Naive thymus-derived CD4-positive, alpha-beta T cell (primary cell): Measurements from ENCODE around the gene TTC38. TPM values are rescaled to one million over a fixed set of nuclear protein-coding genes. Genes with fewer than 3 reads are reported as not detected.
"Not testable (repeated sequence)": the region's sequence is repeated elsewhere in the genome, so short reads cannot be mapped to it uniquely, and the experiment has no call there.

Source experiments
- ATAC-seq: fragments of 150-1000 bp; cut with Tn5 transposase; 2 replicates; pipeline ENCODE4 v1.10.0; 2021; ENCODE audit warnings: mild to moderate bottlenecking, moderate library complexity
- CTCF ChIA-PET: fragments of 350-600 bp; sonication (Branson Sonifier 250); formaldehyde crosslinking; loops from one replicate; lab custom pipeline; 2021; ENCODE audit warnings: antibody characterized with exemption; lab: Charles Lee
- POLR2A ChIA-PET: fragments of 350-600 bp; sonication (Branson Sonifier 250); formaldehyde crosslinking; loops from one replicate; lab custom pipeline; 2021; ENCODE audit warnings: antibody characterized with exemption, inconsistent platforms; lab: Charles Lee
- DNase-seq, 9 donors: peaks; one replicate each; pipeline versions ENCODE4 v3.0.0 to v3.0.0-alpha.2; 2020 to 2022; ENCODE audit warnings: mixed read lengths in 1 of 9
- H3K27ac ChIP-seq: one replicate; pipeline ENCODE4 v1.7.0; 2013; ENCODE audit warnings: mild to moderate bottlenecking, low read depth, low read length, moderate library complexity
- H3K27me3 ChIP-seq, 2 donors: one replicate each; pipeline ENCODE4 v1.7.0; 2013; ENCODE audit warnings: low read length in 2 of 2, mild to moderate bottlenecking in 2 of 2, moderate library complexity in 2 of 2; ENCODE audit not compliant: control insufficient read depth in 2 of 2, insufficient read depth in 2 of 2
- H3K36me3 ChIP-seq, 3 experiments: 1 replicate in 2 of 3; 2 replicates in 1 of 3; pipeline ENCODE4 v1.7.0; 2013; ENCODE audit warnings: low read length in 3 of 3, mild to moderate bottlenecking in 3 of 3, moderate library complexity in 1 of 3; ENCODE audit not compliant: insufficient read depth in 3 of 3, control insufficient read depth in 2 of 3
- H3K4me1 ChIP-seq, 2 donors: one replicate each; pipeline ENCODE4 v1.7.0; 2013; ENCODE audit warnings: low read length in 2 of 2, mild to moderate bottlenecking in 2 of 2, moderate library complexity in 1 of 2; ENCODE audit not compliant: control insufficient read depth in 2 of 2, insufficient read depth in 2 of 2
- H3K4me3 ChIP-seq: 2 replicates; pipeline ENCODE4 v1.7.0; 2013; ENCODE audit warnings: mild to moderate bottlenecking, low read length
- H3K9me3 ChIP-seq, 3 experiments: 1 replicate in 2 of 3; 2 replicates in 1 of 3; pipeline ENCODE4 v1.7.0; 2013; ENCODE audit warnings: low read length in 3 of 3; ENCODE audit not compliant: control insufficient read depth in 2 of 3
- H3K27ac Mint-ChIP-seq, 9 donors: one replicate each; pipeline ENCODE4 v1.8.0; 2020 to 2022; ENCODE audit warnings: mixed read lengths in 9 of 9, mild to moderate bottlenecking in 8 of 9, moderate library complexity in 5 of 9, inconsistent platforms in 2 of 9
- H3K27me3 Mint-ChIP-seq, 5 donors: one replicate each; pipeline ENCODE4 v1.8.0; 2021 to 2022; ENCODE audit warnings: mixed read lengths in 5 of 5, mild to moderate bottlenecking in 1 of 5
- H3K36me3 Mint-ChIP-seq, 5 donors: one replicate each; pipeline ENCODE4 v1.8.0; 2020 to 2022; ENCODE audit warnings: mixed read lengths in 5 of 5, mild to moderate bottlenecking in 3 of 5, inconsistent platforms in 1 of 5
- H3K4me1 Mint-ChIP-seq, 7 donors: one replicate each; pipeline ENCODE4 v1.8.0; 2020 to 2022; ENCODE audit warnings: mixed read lengths in 7 of 7, mild to moderate bottlenecking in 3 of 7, inconsistent platforms in 1 of 7
- H3K4me3 Mint-ChIP-seq, 10 donors: one replicate each; pipeline ENCODE4 v1.8.0; 2020 to 2022; ENCODE audit warnings: mild to moderate bottlenecking in 10 of 10, mixed read lengths in 10 of 10, moderate library complexity in 6 of 10, inconsistent platforms in 2 of 10
- H3K9me3 Mint-ChIP-seq, 11 donors: one replicate each; pipeline ENCODE4 v1.8.0; 2020 to 2022; ENCODE audit warnings: mixed read lengths in 11 of 11, mild to moderate bottlenecking in 4 of 11, inconsistent platforms in 1 of 11, moderate library complexity in 1 of 11
- intact Hi-C, 2 donors: fragments of 100-400 bp; cut with micrococcal nuclease; formaldehyde crosslinking; loops; one replicate each; pipeline ENCODE4 v1.15.1; 2023
- polyA plus RNA-seq, 2 donors: library from polyadenylated mRNA; unstranded; fragments of 300-500 nt; fragmentation: Illumina TruSeq; gene quantifications; one replicate each; pipeline ENCODE4 v1.2.3, GENCODE V29; 2021
- total RNA-seq, 6 experiments: library from RNA in 5 of 6; stranded (reverse) in 5 of 6; gene quantifications; 1 replicate in 5 of 6; 2 replicates in 1 of 6; pipeline ENCODE4 v1.2.3 and lab custom pipeline; 2021 to 2026

Gene TTC38
- total and polyA plus RNA-seq, 7 experiments from 2014 or later: 2.9 to 26.0 (median 6.6) TPM

- H3K4me1 Mint-ChIP-seq: peaks cover 0 to 23% (median 0%) of the 10 kb centered on the region in 7 donors
These were observed 40.6 kb downstream of the TTC38 start for GRCh38 chr22:46308283-46308988.

GRCh38 chr22:46309526-46310085 lies 41.8 kb downstream of the TTC38 start:
- ATAC-seq (no peak), DNase-seq (no peak)
- Mint-ChIP-seq H3K27ac (peak overlapping the region in 1 of 9 donors; percentile 86), H3K27me3 (no peaks in the 10 kb centered on the region), H3K4me1 (peaks cover 0 to 13% (median 0%) of the 10 kb centered on the region in 7 donors), H3K4me3 (no peak overlapping the region), H3K9me3 (no peaks in the 10 kb centered on the region), H3K36me3 (peaks cover 0 to 24% (median 0%) of the 10 kb centered on the region in 5 donors)
- Histone ChIP-seq H3K36me3 (no peaks in the 10 kb centered on the region), H3K27ac (no peak overlapping the region), H3K4me3 (no peak overlapping the region), H3K4me1 (no peaks in the 10 kb centered on the region), H3K9me3 (no peaks in the 10 kb centered on the region), H3K27me3 (no peaks in the 10 kb centered on the region)
- intact Hi-C loops: loop anchor here (5.0 kb wide), 2 partner anchors 297 to 302 kb away; no protein-coding TSS in a partner anchor
- ChIA-PET CTCF (interaction anchor here (1.2 kb wide), 1 partner anchor 185 kb away, joined by 5 read pairs; no protein-coding TSS in a partner anchor), POLR2A (interaction anchor here (0.9 kb wide), 1 partner anchor 13 kb away, joined by 3 read pairs; the partner anchor contains the start of gene GTSE1)

More at GRCh38 chr22:46308283-46308988, 40.6 kb downstream of the TTC38 start:
- ChIA-PET POLR2A (no interaction called here), CTCF (no interaction called here)
- Histone ChIP-seq H3K27ac (no peak overlapping the region), H3K4me3 (no peak overlapping the region), H3K9me3 (no peaks in the 10 kb centered on the region), H3K27me3 (no peaks in the 10 kb centered on the region), H3K36me3 (no peaks in the 10 kb centered on the region), H3K4me1 (no peaks in the 10 kb centered on the region)
- DNase-seq: no peak
- ATAC-seq: no peak
- H3K4me3 Mint-ChIP-seq: no peak overlapping the region
- H3K36me3 Mint-ChIP-seq: peaks cover 0 to 30% (median 0%) of the 10 kb centered on the region in 5 donors
- H3K27ac Mint-ChIP-seq: no peak overlapping the region
- no peaks in the 10 kb centered on the region for H3K9me3 Mint-ChIP-seq
- intact Hi-C loops: no loop called here
- no peaks in the 10 kb centered on the region for H3K27me3 Mint-ChIP-seq

DNA sequence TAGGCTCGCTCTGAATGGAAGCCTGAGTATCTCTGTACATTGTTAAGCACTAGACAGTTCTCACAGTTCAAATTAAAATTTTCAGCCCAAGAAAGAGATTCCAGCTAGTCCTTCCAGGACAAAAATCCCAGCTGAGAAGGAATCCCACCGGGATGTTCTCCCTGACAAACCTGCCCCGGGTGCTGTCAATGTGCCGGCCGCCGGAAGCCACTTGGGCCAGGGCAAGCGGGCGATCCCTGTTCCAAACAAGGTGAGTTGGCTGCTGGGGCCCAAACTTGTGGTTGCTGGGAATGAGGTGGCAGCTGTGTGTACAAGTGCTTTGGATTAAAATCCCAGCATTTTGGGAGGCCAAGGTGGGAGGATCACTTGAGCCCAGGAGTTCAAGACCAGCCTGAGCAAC lies 44.2 kb downstream of the TTC38 start:
- Mint-ChIP-seq H3K27ac (no peak overlapping the region), H3K9me3 (no peaks in the 10 kb centered on the region), H3K27me3 (no peaks in the 10 kb centered on the region), H3K4me3 (no peak overlapping the region), H3K4me1 (peaks cover 0 to 10% (median 0%) of the 10 kb centered on the region in 7 donors), H3K36me3 (peaks cover 0 to 21% (median 0%) of the 10 kb centered on the region in 5 donors)
- CTCF ChIA-PET: interaction anchor here (1.0 to 4.6 kb wide), 3 partner anchors 13 to 316 kb away, joined by 3 to 40 read pairs (median 5); no protein-coding TSS in a partner anchor
- H3K27me3 ChIP-seq: no peaks in the 10 kb centered on the region
- H3K9me3 ChIP-seq: no peaks in the 10 kb centered on the region
- H3K4me1 ChIP-seq: no peaks in the 10 kb centered on the region
- ATAC-seq (no peak), DNase-seq (no peak)
- H3K27ac ChIP-seq: no peak overlapping the region
- no peak overlapping the region for H3K4me3 ChIP-seq
- no peaks in the 10 kb centered on the region for H3K36me3 ChIP-seq
- POLR2A ChIA-PET: no interaction called here
- intact Hi-C loops: loop anchor here (5.0 kb wide), 2 partner anchors 300 to 305 kb away; no protein-coding TSS in a partner anchor

DNA sequence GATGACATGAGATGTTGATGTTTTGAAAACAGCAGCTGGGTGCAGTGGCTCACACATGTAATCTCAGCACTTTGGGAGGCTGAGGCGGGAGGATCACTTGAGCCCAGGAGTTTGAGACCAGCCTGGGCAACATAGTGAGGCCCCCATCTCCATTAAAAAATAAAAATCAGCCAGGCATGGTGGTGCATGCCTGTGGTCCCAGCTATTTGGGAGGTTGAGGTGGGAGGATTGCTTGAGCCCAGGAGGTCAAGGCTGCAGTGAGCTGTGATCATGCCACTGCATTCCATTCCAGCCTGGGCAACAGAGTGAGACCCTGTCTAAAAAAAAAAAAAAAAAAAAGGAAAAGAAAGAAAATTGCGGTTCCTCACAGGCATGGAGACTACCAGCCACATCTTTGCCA lies 45.0 kb downstream of the TTC38 start:
- H3K4me3 ChIP-seq, H3K27me3 ChIP-seq, H3K4me3 Mint-ChIP-seq, DNase-seq, H3K9me3 ChIP-seq, ATAC-seq, POLR2A ChIA-PET, H3K36me3 ChIP-seq, H3K9me3 Mint-ChIP-seq, H3K4me1 Mint-ChIP-seq, H3K27ac Mint-ChIP-seq, H3K27ac ChIP-seq, H3K4me1 ChIP-seq, H3K27me3 Mint-ChIP-seq: not testable (repeated sequence)
- H3K36me3 Mint-ChIP-seq: peaks cover 0 to 26% (median 0%) of the 10 kb centered on the region in 5 donors
- intact Hi-C loops: loop anchor here (5.0 kb wide), 2 partner anchors 301 to 306 kb away; no protein-coding TSS in a partner anchor
- CTCF ChIA-PET: interaction anchor here (0.6 to 4.6 kb wide), 3 partner anchors 67 to 673 kb away, joined by 3 to 40 read pairs (median 3); no protein-coding TSS in a partner anchor

DNA sequence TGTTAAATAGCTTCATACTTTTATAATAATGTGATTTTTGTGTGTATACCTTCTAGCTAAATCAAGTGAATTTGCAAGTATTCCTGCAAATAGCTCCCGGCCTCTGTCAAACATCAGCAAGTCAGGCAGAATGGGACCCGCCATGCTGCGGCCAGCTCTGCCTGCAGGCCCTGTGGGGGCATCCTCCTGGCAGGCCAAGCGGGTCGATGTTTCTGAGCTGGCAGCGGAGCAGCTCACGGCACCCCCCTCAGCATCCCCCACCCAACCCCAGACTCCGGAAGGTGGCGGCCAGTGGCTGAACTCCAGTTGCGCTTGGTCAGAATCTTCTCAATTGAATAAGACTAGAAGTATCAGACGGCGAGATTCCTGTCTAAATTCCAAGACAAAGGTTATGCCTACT lies 48.2 kb downstream of the TTC38 start:
- intact Hi-C loops: no loop called here
- Mint-ChIP-seq H3K36me3 (peaks cover 0 to 27% (median 0%) of the 10 kb centered on the region in 5 donors), H3K4me1 (peaks cover 0 to 2% (median 0%) of the 10 kb centered on the region in 7 donors), H3K27me3 (no peaks in the 10 kb centered on the region), H3K27ac (no peak overlapping the region), H3K4me3 (no peak overlapping the region), H3K9me3 (peaks cover 0 to 1% (median 0%) of the 10 kb centered on the region in 11 donors)
- ChIA-PET CTCF (interaction anchor here (0.7 to 4.6 kb wide), 5 partner anchors 20 to 322 kb away, joined by 3 to 40 read pairs (median 4); no protein-coding TSS in a partner anchor), POLR2A (interaction anchor here (0.7 kb wide), 1 partner anchor 225 kb away, joined by 3 read pairs; no protein-coding TSS in a partner anchor)
- DNase-seq (no peak), ATAC-seq (no peak)
- H3K4me1 ChIP-seq: no peaks in the 10 kb centered on the region
- no peaks in the 10 kb centered on the region for H3K27me3 ChIP-seq
- no peaks in the 10 kb centered on the region for H3K36me3 ChIP-seq
- H3K27ac ChIP-seq: no peak overlapping the region
- H3K4me3 ChIP-seq: no peak overlapping the region
- H3K9me3 ChIP-seq: no peaks in the 10 kb centered on the region

GRCh38 chr22:46317646-46318045 lies 49.8 kb downstream of the TTC38 start:
- DNase-seq (no peak), ATAC-seq (no peak)
- peaks cover 0 to 27% (median 0%) of the 10 kb centered on the region in 5 donors for H3K36me3 Mint-ChIP-seq
- Histone ChIP-seq H3K9me3 (no peaks in the 10 kb centered on the region), H3K4me1 (no peaks in the 10 kb centered on the region), H3K27ac (no peak overlapping the region), H3K36me3 (no peaks in the 10 kb centered on the region), H3K4me3 (no peak overlapping the region), H3K27me3 (no peaks in the 10 kb centered on the region)
- intact Hi-C loops: no loop called here
- H3K27me3 Mint-ChIP-seq: no peaks in the 10 kb centered on the region
- H3K4me3 Mint-ChIP-seq: no peak overlapping the region
- H3K27ac Mint-ChIP-seq: no peak overlapping the region
- peaks cover 0 to 1% (median 0%) of the 10 kb centered on the region in 11 donors for H3K9me3 Mint-ChIP-seq
- ChIA-PET POLR2A (no interaction called here), CTCF (interaction anchor here (1.1 to 1.4 kb wide), 2 partner anchors 171 to 196 kb away, joined by 3 to 6 read pairs; no protein-coding TSS in a partner anchor)
- H3K4me1 Mint-ChIP-seq: no peaks in the 10 kb centered on the region
